Mucosa of stomach (tissue), 1 donor: ENCODE measurements around the gene SPAG16.
"Not testable (repeated sequence)": the region's sequence is repeated elsewhere in the genome, so short reads cannot be mapped to it uniquely, and the experiment has no call there.

Experiments used
- H3K27me3 ChIP-seq: one replicate; pipeline ENCODE4 v1.7.0; 2013; ENCODE audit warnings: mild to moderate bottlenecking, low read length; ENCODE audit not compliant: control insufficient read depth, insufficient read depth
- H3K36me3 ChIP-seq: one replicate; pipeline ENCODE4 v1.7.0; 2013; ENCODE audit warnings: low read length; ENCODE audit not compliant: control insufficient read depth, insufficient read depth
- H3K4me1 ChIP-seq: one replicate; pipeline ENCODE4 v1.7.0; 2013; ENCODE audit warnings: mild to moderate bottlenecking, low read length; ENCODE audit not compliant: control insufficient read depth, insufficient read depth
- H3K4me3 ChIP-seq: one replicate; pipeline ENCODE4 v1.7.0; 2013; ENCODE audit warnings: low read length
- H3K9ac ChIP-seq: one replicate; pipeline ENCODE4 v1.7.0; 2013; ENCODE audit warnings: mild to moderate bottlenecking, low read length, moderate library complexity
- H3K9me3 ChIP-seq: one replicate; pipeline ENCODE4 v1.7.0; 2013; ENCODE audit warnings: mild to moderate bottlenecking, low read length, moderate library complexity; ENCODE audit not compliant: control insufficient read depth
- donor health status: Pancreatic carcinoma.

The SPAG16 gene

DNA sequence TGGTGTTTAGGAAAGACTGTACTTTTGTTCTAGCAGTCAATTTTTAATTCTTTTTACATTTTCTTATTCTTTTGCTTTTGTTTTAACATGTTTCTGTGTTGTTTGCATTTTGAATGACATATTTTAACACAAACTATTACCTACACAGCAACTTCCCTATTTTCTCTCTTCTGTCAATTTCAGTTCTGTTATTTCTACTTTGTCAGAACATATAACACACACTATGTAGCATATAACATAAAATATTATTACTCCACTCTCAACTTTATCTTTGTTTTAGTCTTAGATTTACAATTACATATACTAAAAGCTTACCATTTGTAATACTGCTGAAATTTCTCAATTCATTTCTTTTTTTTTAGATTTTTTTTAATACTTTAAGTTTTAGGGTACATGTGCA is 753.9 kb downstream of the SPAG16 start:
- Histone ChIP-seq H3K36me3 (no peaks in the 10 kb centered on the region), H3K4me3 (no peak overlapping the region), H3K4me1 (no peaks in the 10 kb centered on the region), H3K9me3 (no peaks in the 10 kb centered on the region), H3K9ac (no peak overlapping the region), H3K27me3 (no peaks in the 10 kb centered on the region)

DNA sequence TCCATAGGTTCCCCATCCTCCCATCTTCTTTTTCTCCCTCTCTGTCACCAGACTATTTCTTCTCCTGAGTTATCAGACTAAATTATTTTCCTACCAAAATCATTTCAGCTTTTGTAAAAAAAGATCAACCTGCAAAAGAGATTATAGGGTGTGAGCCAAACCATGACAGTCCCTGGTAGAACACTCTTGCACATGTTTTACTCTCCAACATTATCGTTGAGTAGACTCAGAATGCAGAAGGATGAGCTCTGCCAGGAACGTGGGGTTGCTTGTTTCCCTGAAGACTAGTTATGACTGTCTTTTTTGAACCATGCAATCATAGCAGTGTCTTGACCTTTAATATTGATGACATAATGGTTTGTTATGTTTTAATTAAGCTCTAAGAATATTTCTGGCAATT is 766.5 kb downstream of the SPAG16 start:
- Histone ChIP-seq H3K4me3 (no peak overlapping the region), H3K4me1 (no peaks in the 10 kb centered on the region), H3K36me3 (no peaks in the 10 kb centered on the region), H3K27me3 (no peaks in the 10 kb centered on the region), H3K9ac (no peak overlapping the region), H3K9me3 (no peaks in the 10 kb centered on the region)

DNA sequence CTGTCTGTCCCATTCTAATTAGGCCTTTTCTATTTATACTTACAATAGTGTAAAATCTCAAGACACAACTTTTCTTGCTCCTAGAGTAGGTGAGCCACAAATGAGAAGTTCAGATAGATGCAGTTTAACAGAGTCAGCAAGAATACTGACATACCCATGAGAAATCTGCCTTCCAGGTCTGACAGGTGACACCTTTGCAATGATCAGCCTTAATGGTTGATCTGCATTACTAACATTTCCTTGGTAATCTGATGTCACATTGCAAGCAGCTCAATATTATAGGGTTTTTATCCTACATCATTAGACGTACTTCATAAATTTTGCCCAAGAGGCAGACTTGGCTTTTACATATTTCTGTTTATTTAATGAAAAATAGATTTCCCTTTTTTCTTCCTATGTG is 767.3 kb downstream of the SPAG16 start:
- no peak overlapping the region for H3K9ac ChIP-seq
- no peaks in the 10 kb centered on the region for H3K9me3 ChIP-seq
- no peaks in the 10 kb centered on the region for H3K27me3 ChIP-seq
- H3K4me1 ChIP-seq, result no peaks in the 10 kb centered on the region
- no peaks in the 10 kb centered on the region for H3K36me3 ChIP-seq
- H3K4me3 ChIP-seq, result no peak overlapping the region

DNA sequence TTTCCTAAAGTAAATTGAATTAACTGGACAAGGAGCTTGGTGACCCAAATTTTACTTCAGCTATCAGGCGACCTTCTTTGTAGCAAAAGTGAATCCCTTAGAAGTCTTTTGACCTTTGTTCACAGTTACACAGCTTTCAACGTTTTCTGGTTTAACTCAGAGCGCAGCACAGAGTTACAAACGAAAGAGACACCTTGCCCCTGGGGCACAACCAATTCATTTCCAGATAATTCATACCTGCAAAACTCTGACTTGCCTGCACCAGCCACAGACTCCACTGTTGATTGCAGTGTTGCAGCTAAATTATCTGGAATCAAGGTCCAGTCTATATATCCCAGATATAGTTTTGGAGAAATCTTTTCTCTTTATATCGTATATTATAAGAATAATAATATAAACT is 768.0 kb downstream of the SPAG16 start:
- Histone ChIP-seq H3K9me3 (no peaks in the 10 kb centered on the region), H3K4me3 (no peak overlapping the region), H3K9ac (no peak overlapping the region), H3K36me3 (no peaks in the 10 kb centered on the region), H3K4me1 (no peaks in the 10 kb centered on the region), H3K27me3 (no peaks in the 10 kb centered on the region)

DNA sequence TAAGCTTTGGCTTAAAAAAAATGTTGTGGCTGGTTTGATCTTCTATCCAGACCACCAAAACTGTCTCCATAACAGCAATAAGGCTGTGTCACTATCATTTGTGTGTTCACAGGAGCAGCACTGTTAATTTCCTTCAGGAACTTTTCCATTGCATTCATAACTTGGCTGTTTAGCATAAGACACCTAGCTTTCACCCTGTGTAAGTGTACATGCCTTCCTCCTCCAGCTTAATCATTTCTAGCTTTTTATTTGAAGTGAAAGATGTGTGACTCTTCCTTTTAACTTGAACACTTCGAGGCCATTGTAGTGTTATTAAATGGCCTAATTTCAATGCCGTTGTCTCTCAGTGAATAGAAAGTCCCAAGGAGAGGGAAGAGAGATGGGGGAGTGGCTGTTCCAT is 773.7 kb downstream of the SPAG16 start:
- Histone ChIP-seq H3K9ac (no peak overlapping the region), H3K36me3 (no peaks in the 10 kb centered on the region), H3K4me1 (no peaks in the 10 kb centered on the region), H3K9me3 (no peaks in the 10 kb centered on the region), H3K4me3 (no peak overlapping the region), H3K27me3 (no peaks in the 10 kb centered on the region)

DNA sequence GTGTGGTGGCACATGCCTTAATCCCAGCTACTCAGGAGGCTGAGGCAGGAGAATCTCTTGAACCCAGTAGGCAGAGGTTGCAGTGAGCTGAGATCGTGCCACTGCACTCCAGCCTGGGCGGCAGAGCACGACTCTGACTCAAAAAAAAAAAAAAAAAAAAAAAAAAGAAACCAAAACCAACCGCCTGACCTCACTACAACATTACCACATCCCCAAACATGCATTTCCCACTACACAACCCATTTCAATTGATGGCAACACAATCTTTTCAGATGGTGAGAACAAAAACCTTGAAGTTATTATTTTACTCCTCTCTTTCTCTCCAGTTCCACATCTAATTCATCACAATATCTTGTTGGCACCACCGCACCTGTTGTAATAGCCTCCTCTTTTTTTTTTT is 778.0 kb downstream of the SPAG16 start:
- not testable (repeated sequence) for H3K27me3 ChIP-seq, H3K4me1 ChIP-seq, H3K9ac ChIP-seq, H3K4me3 ChIP-seq, H3K36me3 ChIP-seq, H3K9me3 ChIP-seq

DNA sequence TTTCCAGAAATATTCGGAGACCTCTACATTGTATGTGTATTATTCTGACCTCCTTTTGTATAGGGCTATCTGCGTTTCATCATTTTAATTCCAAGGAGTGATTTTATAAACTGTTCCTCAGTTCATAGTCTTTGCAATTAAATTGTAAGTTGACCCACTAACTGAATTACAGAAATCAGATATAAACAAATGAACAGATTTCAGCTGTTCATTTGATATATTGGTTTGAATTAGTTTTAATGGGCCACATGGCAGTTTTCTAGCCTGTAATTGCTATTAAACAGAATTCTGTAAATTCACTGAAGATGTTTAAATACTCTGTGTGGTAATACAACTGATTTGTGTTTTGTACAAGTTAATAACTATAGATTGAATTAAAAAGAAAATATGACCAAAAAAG is 780.2 kb downstream of the SPAG16 start:
- Histone ChIP-seq H3K4me1 (no peaks in the 10 kb centered on the region), H3K4me3 (no peak overlapping the region), H3K9ac (no peak overlapping the region), H3K27me3 (no peaks in the 10 kb centered on the region), H3K36me3 (no peaks in the 10 kb centered on the region), H3K9me3 (no peaks in the 10 kb centered on the region)

DNA sequence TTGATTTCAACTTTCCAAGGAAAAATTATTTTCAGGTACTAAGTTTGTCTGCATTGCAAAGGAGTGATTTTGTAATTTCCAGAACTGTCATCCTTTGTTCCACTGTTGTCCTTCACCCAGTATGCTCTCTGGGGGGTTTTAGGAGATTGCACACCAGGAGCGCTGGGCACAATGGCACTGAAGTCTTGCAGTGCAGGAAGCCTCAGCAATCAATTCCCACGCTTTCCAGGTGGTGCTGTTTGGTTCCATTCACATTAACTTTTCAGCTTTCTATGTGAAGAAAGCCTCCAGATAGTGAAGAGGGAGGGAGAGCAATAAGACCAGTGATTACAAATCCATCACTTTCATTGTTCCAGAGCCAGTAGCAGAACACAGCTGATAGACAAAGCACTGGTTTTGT is 782.6 kb downstream of the SPAG16 start:
- Histone ChIP-seq H3K4me1 (no peaks in the 10 kb centered on the region), H3K36me3 (no peaks in the 10 kb centered on the region), H3K27me3 (no peaks in the 10 kb centered on the region), H3K9me3 (no peaks in the 10 kb centered on the region), H3K4me3 (no peak overlapping the region), H3K9ac (no peak overlapping the region)

DNA sequence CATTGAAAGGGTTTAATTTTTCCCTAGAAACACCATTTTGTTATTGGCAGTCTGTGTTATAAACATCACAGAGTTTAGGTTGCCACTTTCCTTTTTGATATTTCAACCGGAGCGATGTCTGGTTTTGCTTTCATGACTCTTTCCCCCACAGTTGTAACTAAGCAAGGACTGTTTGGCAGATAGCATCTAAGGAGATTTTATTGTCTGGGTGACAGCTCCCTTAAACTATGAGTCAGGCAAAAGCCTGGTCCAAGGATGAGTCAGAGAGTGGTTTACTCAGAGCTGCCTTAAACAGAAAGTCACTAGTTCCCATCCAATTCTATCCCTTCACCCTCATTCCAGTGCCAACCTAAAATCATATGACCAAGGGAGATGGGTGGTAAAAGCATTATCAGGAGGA is 785.0 kb downstream of the SPAG16 start:
- no peaks in the 10 kb centered on the region for H3K9me3 ChIP-seq
- no peaks in the 10 kb centered on the region for H3K36me3 ChIP-seq
- no peak overlapping the region for H3K9ac ChIP-seq

DNA sequence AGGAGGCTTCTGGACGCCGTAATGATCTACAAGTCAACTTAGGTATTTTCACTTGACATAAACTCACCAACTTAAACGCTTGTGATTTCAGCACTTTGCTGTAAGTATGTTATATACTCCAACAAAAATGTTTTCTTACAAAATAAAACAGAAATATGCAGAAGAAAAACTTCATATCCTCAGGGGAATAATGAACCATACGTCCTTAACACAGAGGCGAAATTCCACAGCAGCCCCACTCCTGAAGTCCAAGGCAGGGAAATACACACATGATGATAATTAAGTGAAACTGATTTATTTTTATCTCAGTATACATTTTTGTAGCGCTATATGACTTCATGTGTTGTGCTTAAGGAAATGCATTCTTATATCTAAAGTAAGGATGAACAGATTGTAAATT is 791.2 kb downstream of the SPAG16 start:
- H3K9ac ChIP-seq, result no peak overlapping the region
- no peaks in the 10 kb centered on the region for H3K27me3 ChIP-seq
- H3K9me3 ChIP-seq, result no peaks in the 10 kb centered on the region
- H3K36me3 ChIP-seq, result no peaks in the 10 kb centered on the region
- no peak overlapping the region for H3K4me3 ChIP-seq
- H3K4me1 ChIP-seq, result no peaks in the 10 kb centered on the region

More for the DNA sequence above, 785.0 kb downstream of the SPAG16 start:
- Histone ChIP-seq H3K27me3 (no peaks in the 10 kb centered on the region), H3K4me1 (no peaks in the 10 kb centered on the region), H3K4me3 (no peak overlapping the region)

DNA sequence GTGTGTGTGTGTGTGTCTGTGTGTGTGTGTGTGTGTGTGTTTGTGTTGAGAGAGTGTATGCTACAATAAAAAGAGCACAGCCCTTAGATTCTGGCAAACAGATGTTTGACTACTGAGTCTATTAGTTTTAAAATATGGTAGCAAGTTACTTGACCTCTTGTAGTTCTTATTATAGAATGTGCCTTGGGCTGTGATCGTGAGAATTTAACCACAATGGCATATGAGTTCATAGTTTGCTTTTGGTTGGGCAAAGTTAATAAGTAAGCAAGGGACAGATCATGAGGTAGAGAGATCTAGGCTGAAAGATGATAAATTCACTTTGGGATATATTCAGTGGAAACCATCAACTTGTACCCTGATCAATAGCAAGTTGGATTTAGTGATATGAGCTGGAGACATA is 792.3 kb downstream of the SPAG16 start:
- Histone ChIP-seq H3K9ac (no peak overlapping the region), H3K4me1 (no peaks in the 10 kb centered on the region), H3K4me3 (no peak overlapping the region), H3K27me3 (no peaks in the 10 kb centered on the region), H3K36me3 (no peaks in the 10 kb centered on the region), H3K9me3 (no peaks in the 10 kb centered on the region)

DNA sequence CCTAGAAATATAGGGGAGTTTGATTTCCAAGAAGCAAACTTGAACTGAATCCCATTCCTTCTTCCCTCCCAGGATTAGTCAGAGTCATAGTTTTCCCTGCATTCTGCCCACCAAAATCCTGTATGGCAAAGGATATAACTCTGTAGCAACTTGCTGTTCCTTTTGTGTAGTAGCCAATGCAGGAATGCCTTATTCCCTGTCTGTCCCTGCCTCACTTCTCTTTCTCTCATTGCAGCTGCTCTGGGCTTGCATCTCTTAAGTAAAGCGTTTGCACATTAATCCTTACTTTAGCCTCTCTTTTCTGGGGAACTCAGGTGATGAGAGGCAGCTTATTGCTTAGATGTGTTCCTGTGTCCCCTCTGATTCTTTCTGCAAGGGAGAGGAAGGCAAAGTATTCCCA is 793.5 kb downstream of the SPAG16 start:
- Histone ChIP-seq H3K4me3 (no peak overlapping the region), H3K36me3 (no peaks in the 10 kb centered on the region), H3K9ac (no peak overlapping the region), H3K4me1 (no peaks in the 10 kb centered on the region), H3K9me3 (no peaks in the 10 kb centered on the region), H3K27me3 (no peaks in the 10 kb centered on the region)

DNA sequence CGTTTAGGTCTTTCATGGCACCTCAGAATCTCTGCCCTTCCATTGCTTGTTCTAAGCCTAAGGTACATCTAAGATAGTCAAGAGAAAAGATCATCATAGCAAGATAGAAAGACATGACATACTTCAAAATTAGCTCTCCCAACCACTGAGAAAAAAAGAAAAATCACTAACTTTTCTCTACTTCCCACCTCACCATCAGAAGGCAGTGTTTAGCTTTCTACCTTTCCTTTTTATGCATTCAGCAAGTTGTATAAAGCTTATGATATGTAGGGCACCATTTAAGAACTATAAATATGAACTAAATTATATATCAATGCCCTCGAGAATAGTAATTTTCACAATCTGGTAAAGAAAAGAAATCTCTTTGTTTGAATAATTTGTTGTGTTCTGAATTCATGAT is 794.8 kb downstream of the SPAG16 start:
- H3K4me1 ChIP-seq, result no peaks in the 10 kb centered on the region
- no peaks in the 10 kb centered on the region for H3K9me3 ChIP-seq
- no peak overlapping the region for H3K9ac ChIP-seq
- H3K36me3 ChIP-seq, result no peaks in the 10 kb centered on the region
- H3K27me3 ChIP-seq, result no peaks in the 10 kb centered on the region
- no peak overlapping the region for H3K4me3 ChIP-seq
